ENCODE results near the gene IGSF8.

- TF ChIP-seq CTCF (IDR thresholded peaks at IDR 0.05) = no peak
- no peak for TF ChIP-seq POLR2A (IDR thresholded peaks at IDR 0.05)
Measured at GRCh38 chr1:160130939-160131338, 32.5 kb upstream of the IGSF8 start.
